ENCODE measurements around the gene ZNF577.
A peak's percentile ranks its signal among the peaks of the same experiment; 100 is the strongest.
"Not testable (repeated sequence)": the region's sequence is repeated elsewhere in the genome, so short reads cannot be mapped to it uniquely, and the experiment has no call there.

ZNF577 gene

GRCh38 chr19:51887522-51888498 lies at the start of gene ZNF577:
TSS of gene ZNF577 (minus strand) at chr19:51887951. CDS start at chr19:51880382, 7,569 bp downstream.
- in situ Hi-C loops (cut with MboI; ENCODE audit: low pct_unique_long_range_greater_than_20kb, low sequenced_read_pairs) = no loop called here

DNA sequence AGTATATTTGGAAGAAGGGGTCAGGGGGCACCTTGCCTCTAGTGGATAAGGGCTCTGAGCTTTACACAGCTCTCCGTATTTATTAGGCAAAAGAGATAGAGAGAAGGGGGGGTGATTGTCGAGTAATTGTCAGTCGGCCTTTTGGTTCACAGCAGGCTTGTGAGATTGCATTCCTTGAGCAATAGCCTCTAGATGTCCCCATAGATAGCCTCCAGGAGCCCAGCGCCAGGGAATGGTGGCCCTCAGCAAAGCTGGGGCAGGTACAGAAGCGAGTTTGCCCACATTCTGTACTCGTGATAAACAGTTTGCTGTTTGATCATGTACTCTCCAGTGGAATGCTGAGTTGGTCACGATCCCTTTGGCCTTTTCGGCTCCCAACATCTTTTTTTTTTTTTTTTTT lies 44.2 kb upstream of the ZNF577 start:
- in situ Hi-C loops (cut with MboI; ENCODE audit: low pct_unique_long_range_greater_than_20kb, low sequenced_read_pairs) = no loop called here
- DNase-seq = no peak

More at GRCh38 chr19:51887522-51888498, at the start of gene ZNF577:
- no peak for DNase-seq

DNA sequence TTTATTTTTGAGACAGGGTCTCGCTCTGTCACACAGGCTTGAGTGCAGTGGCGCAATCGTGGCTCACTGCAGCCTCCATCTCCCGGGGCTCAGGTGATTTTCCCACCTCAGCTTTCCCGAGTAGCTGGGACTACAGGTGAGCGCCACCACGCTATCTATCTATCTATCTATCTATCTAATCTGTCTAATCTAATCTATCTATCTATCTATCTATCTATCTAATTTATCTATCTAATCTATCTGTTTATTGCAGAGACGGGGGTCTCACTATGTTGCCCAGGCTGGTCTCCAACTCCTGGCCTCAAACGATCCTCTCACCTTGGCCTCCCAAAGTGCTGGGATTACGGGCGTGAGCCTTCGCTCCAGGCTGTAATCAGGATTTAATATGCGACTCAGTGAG lies 40.1 kb upstream of the ZNF577 start:
- in situ Hi-C loops (cut with MboI; ENCODE audit: low pct_unique_long_range_greater_than_20kb, low sequenced_read_pairs) = no loop called here
- DNase-seq = no peak

GRCh38 chr19:51926784-51927741 lies 39.3 kb upstream of the ZNF577 start, which contains the start of gene ZNF613:
TSS of gene ZNF613 (plus strand) at chr19:51927472. CDS start at chr19:51936221, 8,749 bp downstream.
- peak; percentile 95 for DNase-seq
- in situ Hi-C loops (cut with MboI; ENCODE audit: low pct_unique_long_range_greater_than_20kb, low sequenced_read_pairs) = no loop called here

- in situ Hi-C loops (cut with MboI; ENCODE audit: low pct_unique_long_range_greater_than_20kb, low sequenced_read_pairs) = no loop called here
- DNase-seq = no peak
Measured at GRCh38 chr19:51926426-51926783, 38.7 kb upstream of the ZNF577 start.

GRCh38 chr19:51921949-51922348 lies 34.2 kb upstream of the ZNF577 start:
- in situ Hi-C loops (cut with MboI; ENCODE audit: low pct_unique_long_range_greater_than_20kb, low sequenced_read_pairs) = no loop called here
- DNase-seq = no peak

GRCh38 chr19:51919606-51920005 lies 31.9 kb upstream of the ZNF577 start:
- in situ Hi-C loops (cut with MboI; ENCODE audit: low pct_unique_long_range_greater_than_20kb, low sequenced_read_pairs) = no loop called here
- no peak for DNase-seq

GRCh38 chr19:51916167-51916566 lies 28.4 kb upstream of the ZNF577 start:
- in situ Hi-C loops (cut with MboI; ENCODE audit: low pct_unique_long_range_greater_than_20kb, low sequenced_read_pairs) = no loop called here
- DNase-seq = no peak

DNA sequence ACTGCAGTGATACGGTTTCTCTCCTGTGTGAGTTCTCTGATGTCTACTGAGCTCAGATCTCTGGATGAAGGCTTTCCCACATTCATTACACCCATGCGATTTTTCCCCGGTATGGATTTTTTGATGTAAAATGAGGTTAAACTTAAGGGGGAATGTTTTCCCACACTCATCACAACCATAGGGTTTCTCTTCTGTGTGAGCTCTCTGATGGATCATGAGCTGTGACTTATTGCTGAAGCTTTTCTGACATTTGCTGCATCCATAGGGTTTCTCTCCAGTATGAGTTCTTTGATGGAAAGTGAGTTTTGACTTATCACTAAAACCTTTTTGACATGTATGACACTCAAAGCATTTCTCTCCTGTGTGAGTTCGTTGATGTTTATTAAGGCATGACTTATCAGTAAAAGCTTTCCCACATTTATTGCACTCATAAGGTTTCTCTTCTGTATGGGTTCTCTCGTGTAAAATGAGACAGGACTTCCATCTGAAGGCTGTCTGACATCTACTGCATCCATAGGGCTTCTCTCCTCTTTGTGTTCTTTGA lies 27.6 kb upstream of the ZNF577 start:
- no peak for DNase-seq
- in situ Hi-C loops (cut with MboI; ENCODE audit: low pct_unique_long_range_greater_than_20kb, low sequenced_read_pairs) = no loop called here

GRCh38 chr19:51907981-51908380 lies 20.2 kb upstream of the ZNF577 start:
- in situ Hi-C loops (cut with MboI; ENCODE audit: low pct_unique_long_range_greater_than_20kb, low sequenced_read_pairs); DNase-seq: not testable (repeated sequence)

- DNase-seq; in situ Hi-C loops (cut with MboI; ENCODE audit: low pct_unique_long_range_greater_than_20kb, low sequenced_read_pairs): not testable (repeated sequence)
Measured at GRCh38 chr19:51906108-51906507, 18.4 kb upstream of the ZNF577 start.

- DNase-seq; in situ Hi-C loops (cut with MboI; ENCODE audit: low pct_unique_long_range_greater_than_20kb, low sequenced_read_pairs): not testable (repeated sequence)
Measured at GRCh38 chr19:51905639-51906038, 17.9 kb upstream of the ZNF577 start.

GRCh38 chr19:51905206-51905605 lies 17.5 kb upstream of the ZNF577 start:
- in situ Hi-C loops (cut with MboI; ENCODE audit: low pct_unique_long_range_greater_than_20kb, low sequenced_read_pairs) = no loop called here
- DNase-seq = no peak

GRCh38 chr19:51904331-51905165 lies 16.8 kb upstream of the ZNF577 start, which contains the start of gene ZNF649:
TSS of gene ZNF649 (minus strand) at chr19:51905017. CDS start at chr19:51900107, 4,910 bp downstream.
- DNase-seq = peak; percentile 85
- in situ Hi-C loops (cut with MboI; ENCODE audit: low pct_unique_long_range_greater_than_20kb, low sequenced_read_pairs) = no loop called here

DNA sequence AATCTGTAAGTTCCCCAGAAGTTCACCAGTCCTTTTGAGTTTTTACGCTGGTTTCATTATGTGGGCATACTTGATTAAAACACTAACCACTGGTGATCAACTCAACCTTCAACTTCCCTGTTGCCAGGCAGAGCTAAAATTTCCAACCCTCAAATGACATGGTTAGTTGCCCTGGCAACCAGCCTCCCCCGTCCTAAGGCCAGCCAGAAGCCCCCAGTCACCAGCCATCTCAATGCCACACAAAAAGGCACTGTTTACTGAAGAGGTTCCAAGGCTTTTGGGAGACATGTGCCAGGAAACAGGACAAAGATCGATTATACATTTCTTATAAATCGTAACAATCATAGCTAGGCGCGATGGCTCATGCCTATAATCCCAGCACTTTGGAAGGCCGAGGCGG lies 15.4 kb upstream of the ZNF577 start:
- in situ Hi-C loops (cut with MboI; ENCODE audit: low pct_unique_long_range_greater_than_20kb, low sequenced_read_pairs) = no loop called here
- no peak for DNase-seq

GRCh38 chr19:51901860-51902259 lies 14.1 kb upstream of the ZNF577 start:
- in situ Hi-C loops (cut with MboI; ENCODE audit: low pct_unique_long_range_greater_than_20kb, low sequenced_read_pairs) = no loop called here
- DNase-seq = no peak

- in situ Hi-C loops (cut with MboI; ENCODE audit: low pct_unique_long_range_greater_than_20kb, low sequenced_read_pairs) = no loop called here
- DNase-seq = peak; percentile 27
Measured at GRCh38 chr19:51891193-51891747, 3.5 kb upstream of the ZNF577 start.

DNA sequence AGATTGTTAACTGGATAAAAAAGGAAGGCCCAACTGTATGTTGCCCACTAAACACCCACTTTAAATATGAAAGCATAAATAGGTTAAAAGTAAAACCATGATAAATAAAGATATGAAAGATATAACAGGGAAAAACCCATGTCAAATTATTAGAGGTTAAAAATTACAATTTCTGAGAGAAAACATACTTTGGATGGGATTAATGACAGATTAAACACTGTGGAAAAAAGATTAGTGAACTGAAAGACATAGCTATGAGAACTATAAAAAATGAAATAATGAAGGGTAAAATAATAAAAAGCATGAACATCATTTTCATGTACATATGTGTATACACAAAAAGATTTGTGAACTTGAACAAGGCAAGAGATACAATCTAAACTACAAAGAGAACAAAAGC lies 2.2 kb upstream of the ZNF577 start:
- no peak for DNase-seq
- in situ Hi-C loops (cut with MboI; ENCODE audit: low pct_unique_long_range_greater_than_20kb, low sequenced_read_pairs) = no loop called here
